Spleen (tissue), 7 donors: ENCODE measurements around the gene SHISAL2B.
"Not testable (repeated sequence)": the region's sequence is repeated elsewhere in the genome, so short reads cannot be mapped to it uniquely, and the experiment has no call there.

Experiments
- CTCF ChIP-seq, 11 experiments: fragments of 200-600 bp in 7 of 11; fragments of 450-650 bp in 4 of 11; sonication (generic) in 4 of 11; IDR thresholded peaks in 8 of 11; conservative IDR thresholded peaks in 3 of 11; 1 replicate in 7 of 11; 2 replicates in 4 of 11; pipeline versions ENCODE4 v1.4.0 to v1.8.0; 2016 to 2021; ENCODE audit warnings: antibody characterized with exemption in 11 of 11, inconsistent platforms in 4 of 11, mild to moderate bottlenecking in 1 of 11
- POLR2A ChIP-seq, 3 donors: fragments of 450-650 bp; IDR thresholded peaks; one replicate each; pipeline ENCODE4 v1.5.1; 2017; ENCODE audit warnings: antibody characterized with exemption in 3 of 3, mild to moderate bottlenecking in 1 of 3
- donor health status: DM: no; HTN: no; CAD: no; lungs with moderate emphysema.
- donor health status: DM: no; HTN: no; CAD: no.
- donor health status: DM: no; HTN: no; CAD: no.

GRCh38 chr5:64696414-64696813, 6.1 kb downstream of the SHISAL2B start:
- not testable (repeated sequence) for TF ChIP-seq CTCF (IDR thresholded peaks at IDR 0.05 in 8 of 11, conservative IDR thresholded peaks at IDR 0.05 in 3 of 11); POLR2A (IDR thresholded peaks at IDR 0.05)
